VCaP (cell line): ENCODE results near the gene CRIM1.
A peak's percentile ranks its signal among the peaks of the same experiment; 100 is the strongest.

Experiments used
- H3K27ac ChIP-seq: fragments of 450-650 bp; 2 replicates; pipeline ENCODE4 v1.5.1; 2017
- TF ChIP-seq, protein P1 (sequence below): fragments of 450-650 bp; conservative IDR thresholded peaks from 2 replicates; pipeline ENCODE4 v1.5.1; 2017; ENCODE audit warnings: mild to moderate bottlenecking, moderate library complexity

CRIM1 gene

DNA sequence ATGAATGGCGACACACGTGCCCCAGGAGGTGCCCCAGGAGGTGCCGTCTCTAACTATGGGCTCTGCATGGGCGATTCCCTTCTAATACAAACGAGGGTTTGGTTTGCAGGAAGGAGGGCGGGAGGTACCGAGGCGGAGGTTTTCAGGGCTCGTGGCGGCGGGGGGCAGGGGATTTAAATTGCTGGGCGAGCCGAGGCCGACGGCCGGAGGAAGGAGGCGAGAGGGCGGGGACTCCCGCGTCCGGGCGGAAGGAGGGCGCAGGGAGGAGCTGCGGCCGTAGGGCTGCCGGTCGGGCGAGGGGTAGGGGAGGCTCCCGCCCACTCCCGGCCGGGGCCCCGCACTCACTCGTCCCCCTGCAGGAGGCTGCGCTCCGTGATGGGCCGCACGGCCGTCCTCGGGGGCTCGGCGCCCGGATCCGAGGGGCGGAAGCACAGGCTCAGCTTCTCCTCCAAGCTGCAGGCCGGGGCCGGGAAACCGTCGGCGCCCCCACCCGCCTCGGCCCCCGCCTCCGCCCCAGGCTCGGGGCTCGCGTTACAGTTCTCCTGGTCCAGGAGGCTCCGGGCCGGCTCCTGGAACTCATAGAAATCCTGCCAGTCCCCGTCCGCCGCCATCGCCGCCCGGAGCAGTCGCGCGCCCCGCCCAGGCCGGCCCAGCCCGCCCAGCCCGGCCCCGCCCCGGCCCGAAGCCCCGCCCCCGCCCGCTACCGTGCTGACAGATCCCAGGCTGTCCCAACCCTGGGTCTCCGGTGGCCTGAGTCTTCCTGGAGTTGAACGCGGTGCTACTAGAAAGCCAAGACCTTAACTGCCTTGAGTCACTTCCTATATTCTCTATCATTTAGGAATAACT is 242.2 kb downstream of the CRIM1 start, which contains the start of gene FEZ2:
TSS of gene FEZ2 (minus strand) at position 637 of the 846 bp plus-strand sequence. CDS start at position 611, 26 bp downstream.
- H3K27ac ChIP-seq: peak within 1 kb of the TSS; percentile 81
- TF ChIP-seq, protein P1, sequence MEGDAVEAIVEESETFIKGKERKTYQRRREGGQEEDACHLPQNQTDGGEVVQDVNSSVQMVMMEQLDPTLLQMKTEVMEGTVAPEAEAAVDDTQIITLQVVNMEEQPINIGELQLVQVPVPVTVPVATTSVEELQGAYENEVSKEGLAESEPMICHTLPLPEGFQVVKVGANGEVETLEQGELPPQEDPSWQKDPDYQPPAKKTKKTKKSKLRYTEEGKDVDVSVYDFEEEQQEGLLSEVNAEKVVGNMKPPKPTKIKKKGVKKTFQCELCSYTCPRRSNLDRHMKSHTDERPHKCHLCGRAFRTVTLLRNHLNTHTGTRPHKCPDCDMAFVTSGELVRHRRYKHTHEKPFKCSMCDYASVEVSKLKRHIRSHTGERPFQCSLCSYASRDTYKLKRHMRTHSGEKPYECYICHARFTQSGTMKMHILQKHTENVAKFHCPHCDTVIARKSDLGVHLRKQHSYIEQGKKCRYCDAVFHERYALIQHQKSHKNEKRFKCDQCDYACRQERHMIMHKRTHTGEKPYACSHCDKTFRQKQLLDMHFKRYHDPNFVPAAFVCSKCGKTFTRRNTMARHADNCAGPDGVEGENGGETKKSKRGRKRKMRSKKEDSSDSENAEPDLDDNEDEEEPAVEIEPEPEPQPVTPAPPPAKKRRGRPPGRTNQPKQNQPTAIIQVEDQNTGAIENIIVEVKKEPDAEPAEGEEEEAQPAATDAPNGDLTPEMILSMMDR: no peak
